Esophagus muscularis mucosa (tissue), 3 donors: ENCODE measurements around the gene DAB1.

Experiments
- CTCF ChIP-seq, 3 experiments: fragments of 200-600 bp in 2 of 3; fragments of 450-650 bp in 1 of 3; sonication (generic) in 2 of 3; IDR thresholded peaks; one replicate each; pipeline ENCODE4 v1.5.1; 2017 to 2019; ENCODE audit warnings: antibody characterized with exemption in 3 of 3, mild to moderate bottlenecking in 2 of 3, moderate library complexity in 1 of 3
- POLR2AphosphoS5 ChIP-seq, 2 donors: sonication (generic); formaldehyde crosslinking; IDR thresholded peaks; one replicate each; pipeline ENCODE4 v1.6.1; 2017; ENCODE audit warnings: antibody characterized with exemption in 2 of 2

- no peak for TF ChIP-seq CTCF (IDR thresholded peaks at IDR 0.05)
- no peak for TF ChIP-seq POLR2AphosphoS5 (IDR thresholded peaks at IDR 0.05)
These were observed 2.7 kb downstream of the DAB1 start for GRCh38 chr1:57420981-57421785.
